DOHH2 (cell line): ENCODE data around the gene NLK.

Experiments
- CTCF ChIP-seq: fragments of 200-600 bp; sonication (generic); IDR thresholded peaks from one replicate; pipeline ENCODE4 v1.5.1; 2014; ENCODE audit warnings: antibody characterized with exemption, mild to moderate bottlenecking, low read depth, low read length; ENCODE audit not compliant: poor library complexity, severe bottlenecking
- EZH2phosphoT487 ChIP-seq: fragments of 200-600 bp; sonication (generic); IDR thresholded peaks from 2 replicates; pipeline ENCODE4 v1.6.1; 2017; ENCODE audit warnings: borderline replicate concordance, mild to moderate bottlenecking, antibody characterized with exemption, low read length, moderate library complexity, mixed read lengths

GRCh38 chr17:28141773-28142172 lies 99.3 kb downstream of the NLK start:
- no peak for TF ChIP-seq CTCF
- no peak for TF ChIP-seq EZH2phosphoT487
